VCaP (cell line): ENCODE results near the gene RPS19BP1.

Experiments
- H3K27ac ChIP-seq: fragments of 450-650 bp; 2 replicates; pipeline ENCODE4 v1.5.1; 2017
- CTCF ChIP-seq: fragments of 450-650 bp; conservative IDR thresholded peaks from 2 replicates; pipeline ENCODE4 v1.5.1; 2017; ENCODE audit warnings: mild to moderate bottlenecking, moderate library complexity

RPS19BP1 gene

GRCh38 chr22:39481595-39481994, 51.0 kb downstream of the RPS19BP1 start:
- no peak for TF ChIP-seq CTCF
- H3K27ac ChIP-seq, result no peak overlapping the region

GRCh38 chr22:39481054-39481453, 51.5 kb downstream of the RPS19BP1 start:
- H3K27ac ChIP-seq, result no peak overlapping the region
- TF ChIP-seq CTCF, result no peak

GRCh38 chr22:39480557-39480956, 52.0 kb downstream of the RPS19BP1 start:
- TF ChIP-seq CTCF, result no peak
- no peak overlapping the region for H3K27ac ChIP-seq

- TF ChIP-seq CTCF, result no peak
- H3K27ac ChIP-seq, result no peak overlapping the region
These were observed 53.3 kb downstream of the RPS19BP1 start for GRCh38 chr22:39479254-39479653.
